ENCODE measurements around the gene NANS. TPM values are rescaled to one million over a fixed set of nuclear protein-coding genes. Genes with fewer than 3 reads are reported as not detected.

Gene NANS
- total and polyA plus RNA-seq, 2 of the 8 experiments (the other 6 are each of a cell fraction or from before 2014, with no cell fraction given), result 56.5 to 67.3 TPM

DNA sequence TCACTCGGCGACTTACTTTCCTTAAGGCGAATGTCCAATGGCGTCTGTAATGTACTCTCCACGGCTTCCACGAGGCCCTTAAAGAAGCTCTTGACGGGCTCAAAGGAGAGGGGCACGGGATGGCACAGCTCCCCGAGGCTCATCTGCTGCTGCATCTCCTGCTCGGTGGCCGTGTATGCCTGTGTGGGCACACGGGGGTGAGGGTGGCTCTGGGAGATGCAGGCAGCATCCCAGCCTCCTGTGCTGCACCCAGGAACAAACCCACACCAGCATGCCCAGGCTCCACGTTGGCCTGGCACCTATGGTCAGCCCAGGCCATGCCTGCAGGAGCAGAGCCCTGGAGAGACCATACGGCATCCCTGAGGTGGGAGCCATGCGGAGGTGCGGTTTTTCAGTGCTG is 38.3 kb downstream of the NANS start:
- H3K9me3 ChIP-seq (ENCODE audit: insufficient read depth in 2 of 2, low read depth in 1 of 2, low read length in 1 of 2), result no peaks in the 10 kb centered on the region
- H3K9ac ChIP-seq (replicated peaks in 1 of 4; ENCODE audit: extremely low read depth in 1 of 4, low read depth in 3 of 4, low read length in 3 of 4), result no peak overlapping the region
- TF ChIP-seq CBX8 (IDR thresholded peaks at IDR 0.05; ENCODE audit: borderline replicate concordance, low read depth, low read length), result no peak
- TF ChIP-seq CHD1 (IDR thresholded peaks at IDR 0.05; ENCODE audit: low read depth, low read length), result no peak
- TF ChIP-seq EP300 (IDR thresholded peaks at IDR 0.05; ENCODE audit: borderline replicate concordance in 1 of 2, low read depth in 2 of 2, low read length in 2 of 2), result no peak
- no peak for TF ChIP-seq ZNF274 (IDR thresholded peaks at IDR 0.05; ENCODE audit: borderline replicate concordance, extremely low read depth, low read length)
- TF ChIP-seq TAF7 (optimal IDR thresholded peaks at IDR 0.05; ENCODE audit: borderline replicate concordance, low read depth, low read length), result no peak
- TF ChIP-seq, protein P1, sequence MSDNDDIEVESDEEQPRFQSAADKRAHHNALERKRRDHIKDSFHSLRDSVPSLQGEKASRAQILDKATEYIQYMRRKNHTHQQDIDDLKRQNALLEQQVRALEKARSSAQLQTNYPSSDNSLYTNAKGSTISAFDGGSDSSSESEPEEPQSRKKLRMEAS (IDR thresholded peaks at IDR 0.05), result no peak
- TF ChIP-seq JUND (IDR thresholded peaks at IDR 0.05; ENCODE audit: low read length), result no peak
- no peak for TF ChIP-seq RXRA (IDR thresholded peaks at IDR 0.05; ENCODE audit: insufficient read depth, low read depth, low read length)
- no peak for TF ChIP-seq POLR2AphosphoS5 (IDR thresholded peaks at IDR 0.05; ENCODE audit: low read depth, low read length)
- no peak overlapping the region for H3K4me2 ChIP-seq (ENCODE audit: insufficient read depth in 1 of 2, low read depth in 2 of 2, low read length in 2 of 2)
- H3K23ac ChIP-seq (ENCODE audit: insufficient read length), result no peak overlapping the region
- FAIRE-seq, result no peak
- H3K27ac ChIP-seq (ENCODE audit: low read depth, low read length), result no peak overlapping the region
- no peak overlapping the region for H3K14ac ChIP-seq (ENCODE audit: insufficient read length)
- no peak overlapping the region for H2AFZ ChIP-seq (ENCODE audit: low read length)
- no peak overlapping the region for H3K56ac ChIP-seq (replicated peaks; ENCODE audit: insufficient read length, low read depth, low read length)
- no peaks in the 10 kb centered on the region for H3K79me2 ChIP-seq (ENCODE audit: control insufficient read depth in 1 of 2, insufficient read depth in 2 of 2, low read length in 2 of 2)
- no peak overlapping the region for H2BK15ac ChIP-seq (ENCODE audit: low read length)
- no peaks in the 10 kb centered on the region for H3K27me3 ChIP-seq (replicated peaks in 1 of 4; ENCODE audit: control insufficient read depth in 3 of 4, extremely low read depth in 1 of 4, insufficient read depth in 3 of 4, low read length in 3 of 4)
- H4K20me1 ChIP-seq (replicated peaks in 1 of 2; ENCODE audit: control insufficient read depth in 1 of 2, insufficient read depth in 2 of 2, low read length in 2 of 2), result peaks cover 0 to 2% of the 10 kb centered on the region in 2 experiments
- H3K36me3 ChIP-seq (ENCODE audit: control insufficient read depth in 2 of 4, insufficient read depth in 4 of 4, low read length in 3 of 4), result peaks cover 0 to 3% (median 0%) of the 10 kb centered on the region in 4 experiments; a peak in 2 of 8 replicates
- DNase-seq (ENCODE audit: low read depth in 1 of 2, low spot score in 2 of 2), result no peak
- CTCF ChIA-PET (ENCODE audit: partially characterized antibody), result interaction anchor here (0.6 to 1.4 kb wide), 3 partner anchors 8 to 117 kb away, joined by 3 to 5 read pairs (median 3); no protein-coding TSS in a partner anchor
- no peak overlapping the region for H3K4me3 ChIP-seq (ENCODE audit: extremely low read depth in 1 of 4, insufficient read depth in 2 of 4, low read depth in 3 of 4, low read length in 4 of 4)
- H3K23me2 ChIP-seq (ENCODE audit: low read depth, low read length), result 0 out of 2 replicates have a peak, but pooled peaks cover 3% of the 10 kb centered on the region
- H3K79me1 ChIP-seq (ENCODE audit: low read depth, low read length), result no peaks in the 10 kb centered on the region
- H2BK5ac ChIP-seq (ENCODE audit: low read depth, low read length), result peak overlapping the region; percentile 24; the same call in 1 of the 2 replicates
- no peak overlapping the region for H2BK20ac ChIP-seq (ENCODE audit: low read length)
- no peak overlapping the region for H2BK12ac ChIP-seq (ENCODE audit: low read depth, low read length)
- no peak overlapping the region for H2AK5ac ChIP-seq (ENCODE audit: low read depth, low read length)
- no peak overlapping the region for H3K18ac ChIP-seq (ENCODE audit: extremely low read depth, low read length)
- 82% methylated on average over 16 of the region's 16 CpGs; no CpG with 5 or more reads in 1 of the 2 experiments for WGBS, 2 experiments (ENCODE audit: extremely low coverage in 1 of 2, insufficient coverage in 1 of 2, insufficient read length in 1 of 2, insufficient replicate concordance in 2 of 2, low coverage in 1 of 2, low lambda C conversion rate in 2 of 2, missing lambda C conversion rate in 1 of 2)
- POLR2A ChIA-PET (ENCODE audit: partially characterized antibody), result interaction anchor here (1.1 kb wide), 1 partner anchor 15 kb away, joined by 3 read pairs; no protein-coding TSS in a partner anchor
- H3K4ac ChIP-seq (replicated peaks; ENCODE audit: insufficient read length, low read depth, low read length), result no peak overlapping the region
- H4K91ac ChIP-seq (replicated peaks; ENCODE audit: insufficient read length, low read length), result no peak overlapping the region
- no peak overlapping the region for H4K5ac ChIP-seq (ENCODE audit: insufficient read length, low read depth, low read length)
- peak overlapping the region; percentile 36 for H4K8ac ChIP-seq (ENCODE audit: extremely low read depth, insufficient read depth, low read length)
- peaks cover 3 to 11% (median 5%) of the 10 kb centered on the region in 4 experiments; a peak in 6 of 7 replicates for H3K4me1 ChIP-seq (replicated peaks in 1 of 4; ENCODE audit: control insufficient read depth in 3 of 4, insufficient read depth in 4 of 4, low read length in 3 of 4)
- H2BK120ac ChIP-seq (replicated peaks; ENCODE audit: low read depth, low read length), result no peak overlapping the region
